Measurements from ENCODE around the gene PPP2CA.
"Not testable (repeated sequence)": the region's sequence is repeated elsewhere in the genome, so short reads cannot be mapped to it uniquely, and the experiment has no call there.

Gene PPP2CA

DNA sequence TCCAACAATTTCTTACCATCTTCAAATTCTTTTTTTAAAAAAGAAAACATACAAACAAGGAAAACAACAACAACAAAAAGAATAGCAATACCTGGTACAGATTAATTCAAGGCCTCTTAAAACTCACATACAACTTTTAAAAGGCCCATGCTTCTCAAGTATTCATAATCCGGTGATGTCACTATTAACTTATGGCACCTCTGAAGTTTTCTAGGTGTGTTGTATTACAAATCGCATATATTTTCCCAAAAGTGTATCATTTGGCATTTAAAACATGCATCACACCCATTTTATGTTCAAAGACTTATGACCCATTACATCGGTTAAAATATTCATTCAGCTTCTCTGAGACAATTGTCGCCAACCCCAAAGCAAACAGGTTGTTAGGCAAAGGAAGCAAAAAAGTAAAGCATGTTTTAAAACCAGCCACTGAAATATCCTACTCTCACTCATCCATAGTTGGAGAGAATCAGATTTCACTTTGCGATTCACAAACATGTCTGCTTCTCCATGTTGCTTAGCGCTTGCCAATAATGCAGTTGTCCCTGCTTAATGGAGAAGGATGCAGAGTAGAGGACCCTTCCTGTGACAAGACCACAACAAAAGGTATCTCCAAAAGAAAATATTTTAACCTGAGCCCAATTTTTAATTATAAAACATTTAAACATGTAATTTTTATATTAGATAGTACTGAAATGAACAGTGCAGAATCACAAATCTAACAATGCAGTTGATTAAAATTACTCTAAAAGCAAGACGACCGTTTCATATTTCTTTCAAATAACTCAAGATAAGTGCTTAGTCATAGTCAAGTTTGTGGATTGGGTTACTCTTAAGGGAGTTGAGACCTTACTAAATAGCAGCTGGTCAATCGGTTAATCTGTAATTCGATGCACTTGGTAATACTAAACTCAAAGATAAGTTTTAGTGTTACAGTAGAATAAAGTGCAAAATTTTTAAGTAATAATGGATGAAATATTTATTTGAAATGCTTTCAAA, 50.7 kb downstream of the PPP2CA start:
- no peak for DNase-seq
- intact Hi-C loops (cut with DNase I), result loop anchor here (5.0 kb wide), 1 partner anchor 47 kb away; no protein-coding TSS in a partner anchor

DNA sequence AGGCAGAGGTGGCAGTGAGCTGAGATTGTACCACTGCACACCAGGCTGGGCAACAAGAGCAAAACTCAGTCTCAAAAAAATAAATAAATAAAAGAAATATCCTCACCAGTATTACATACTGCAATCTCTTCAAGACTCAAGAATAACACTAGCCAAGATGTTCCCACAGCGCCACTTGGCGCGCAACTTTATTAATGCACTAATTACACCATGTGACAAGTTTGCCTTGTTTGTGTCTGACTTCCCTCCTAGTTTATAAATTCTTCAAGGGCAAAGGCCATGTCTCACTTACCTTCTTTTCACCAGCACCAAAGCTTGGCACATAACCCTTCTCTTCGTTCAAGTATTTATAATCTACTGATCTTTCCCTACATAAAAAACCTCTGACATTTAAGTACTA, 53.9 kb downstream of the PPP2CA start:
- intact Hi-C loops (cut with DNase I), result no loop called here
- DNase-seq, result no peak

DNA sequence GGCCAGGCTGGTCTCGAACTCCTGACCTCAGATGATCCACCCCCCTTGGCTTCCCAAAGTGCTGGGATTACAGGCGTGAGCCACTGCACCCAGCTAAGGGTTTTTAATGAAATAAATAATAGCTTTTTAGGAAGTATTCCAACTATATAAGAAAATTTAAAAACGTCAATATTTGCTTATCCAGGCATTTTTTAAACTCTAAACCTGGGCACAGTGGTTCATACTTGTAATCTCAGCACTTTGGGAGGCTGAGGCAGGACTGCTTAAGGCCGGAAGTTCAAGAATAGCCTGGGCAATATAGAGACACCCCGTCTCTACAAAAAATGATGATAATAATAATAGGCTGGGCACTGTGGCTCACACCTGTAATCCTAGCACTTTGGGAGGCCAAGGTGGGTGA, 63.3 kb downstream of the PPP2CA start:
- intact Hi-C loops (cut with DNase I), result no loop called here
- no peak for DNase-seq

DNA sequence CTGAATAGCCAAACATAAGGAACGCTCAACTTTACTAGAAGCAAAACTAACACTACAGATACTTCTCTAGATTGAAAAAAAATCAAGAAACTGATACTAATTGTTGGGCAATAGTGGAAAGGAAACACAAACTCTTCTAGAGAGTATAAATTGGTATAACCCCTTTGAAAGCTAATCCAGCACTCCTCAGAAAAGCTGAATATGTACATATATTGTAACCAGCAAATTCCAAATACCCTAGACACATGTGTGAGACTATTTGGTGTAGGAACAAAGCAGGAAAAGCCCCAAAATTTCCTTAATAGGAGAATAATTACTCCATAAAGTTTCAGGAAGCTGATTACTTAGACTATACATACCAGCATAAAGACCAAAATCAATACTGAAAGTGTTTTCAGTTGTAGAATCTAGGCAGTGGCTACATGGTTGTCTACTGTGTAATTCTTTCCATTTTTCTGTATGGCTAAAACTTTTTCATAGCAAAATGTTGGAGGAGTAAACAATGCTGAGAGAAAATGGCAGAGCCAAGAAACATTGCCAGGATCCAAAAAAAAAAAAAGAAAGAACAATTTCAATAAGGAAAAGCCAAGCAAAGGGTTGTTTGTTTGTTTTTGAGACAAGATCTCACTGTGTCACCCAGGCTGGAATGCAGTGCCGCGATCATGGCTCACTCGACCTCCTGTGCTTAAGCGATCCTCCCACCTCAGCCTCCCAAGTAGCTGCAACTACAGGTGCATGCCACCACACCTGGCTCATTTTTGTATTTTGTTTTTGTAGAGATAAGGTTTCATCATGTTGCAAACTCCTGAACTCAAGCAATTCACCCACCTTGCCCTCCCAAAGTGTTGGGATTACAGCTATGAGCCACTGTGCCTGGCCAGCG, 64.1 kb downstream of the PPP2CA start:
- no peak for DNase-seq
- intact Hi-C loops (cut with DNase I), result no loop called here

DNA sequence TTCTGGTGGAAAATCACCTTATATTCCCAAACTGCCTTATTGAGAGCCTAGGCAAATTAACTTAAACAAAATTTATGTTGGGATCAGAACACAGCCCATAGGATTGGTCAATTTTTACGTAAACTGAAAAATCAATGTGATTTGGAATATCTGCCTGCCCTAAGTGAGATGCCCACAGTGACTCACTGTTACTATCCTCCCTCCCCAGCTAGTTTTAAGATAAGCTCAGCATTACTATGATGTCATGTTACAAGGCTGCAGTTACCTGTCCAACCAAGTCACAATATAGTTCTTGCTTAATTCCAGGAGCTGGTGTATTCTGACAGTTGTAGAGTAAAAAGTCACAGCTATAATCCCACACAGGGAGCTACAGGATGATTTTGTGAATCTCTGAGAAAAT, 72.2 kb downstream of the PPP2CA start:
- no peak for DNase-seq
- intact Hi-C loops (cut with DNase I), result no loop called here

DNA sequence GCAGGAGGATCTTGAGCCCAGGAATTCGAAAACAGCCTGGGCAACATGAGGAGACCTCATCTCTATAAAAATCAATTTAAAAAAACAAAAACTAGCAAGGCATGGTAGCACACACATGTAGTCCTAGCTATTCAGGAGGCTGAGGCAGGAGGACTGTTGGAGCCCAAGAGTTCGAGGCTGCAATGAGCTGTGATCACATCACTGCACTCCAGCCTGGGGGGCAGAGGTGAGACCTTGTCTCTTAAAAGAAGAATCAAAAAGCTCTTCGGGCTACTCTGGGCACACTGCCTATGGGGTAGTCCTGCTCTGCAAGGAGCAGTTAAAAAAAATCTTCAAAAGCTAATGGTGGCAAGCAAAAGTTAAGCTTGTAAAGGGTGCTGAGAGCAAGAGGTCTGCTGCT, 72.6 kb downstream of the PPP2CA start:
- intact Hi-C loops (cut with DNase I), result no loop called here
- peak in 2 of 42 donors; percentile 12 to 28 for DNase-seq

DNA sequence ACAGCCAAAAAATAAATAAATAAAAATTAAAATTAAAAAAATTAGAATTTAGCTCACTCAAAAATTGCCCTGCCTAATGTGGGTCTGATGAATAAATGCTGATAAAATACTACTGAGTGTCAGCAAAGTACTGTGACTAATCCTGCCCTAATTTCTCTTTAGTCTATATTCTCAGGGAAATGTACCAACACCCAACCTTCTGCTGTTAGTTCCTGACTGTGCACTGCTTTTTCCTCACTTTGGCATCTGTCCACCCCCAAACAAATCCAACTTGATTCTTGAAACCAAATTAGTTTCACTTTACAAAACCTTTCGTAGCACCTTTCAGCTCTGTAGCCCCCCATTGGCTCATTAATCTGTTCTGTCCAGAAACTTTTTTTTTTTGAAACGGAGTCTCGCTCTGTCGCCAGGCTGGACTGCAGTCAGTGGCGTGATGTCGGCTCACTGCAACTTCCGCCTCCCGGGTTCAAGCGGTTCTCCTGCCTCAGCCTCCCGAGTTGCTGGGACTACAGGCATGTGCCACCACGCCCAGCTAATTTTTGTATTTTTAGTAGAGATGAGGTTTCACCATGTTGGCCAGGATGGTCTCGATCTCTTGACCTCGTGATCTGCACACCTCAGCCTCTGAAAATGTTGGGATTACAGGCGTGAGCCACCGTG, 73.6 kb downstream of the PPP2CA start:
- intact Hi-C loops (cut with DNase I), result not testable (repeated sequence)
- peak in 6 of 42 donors; percentile 8 to 65 (median 34) for DNase-seq

DNA sequence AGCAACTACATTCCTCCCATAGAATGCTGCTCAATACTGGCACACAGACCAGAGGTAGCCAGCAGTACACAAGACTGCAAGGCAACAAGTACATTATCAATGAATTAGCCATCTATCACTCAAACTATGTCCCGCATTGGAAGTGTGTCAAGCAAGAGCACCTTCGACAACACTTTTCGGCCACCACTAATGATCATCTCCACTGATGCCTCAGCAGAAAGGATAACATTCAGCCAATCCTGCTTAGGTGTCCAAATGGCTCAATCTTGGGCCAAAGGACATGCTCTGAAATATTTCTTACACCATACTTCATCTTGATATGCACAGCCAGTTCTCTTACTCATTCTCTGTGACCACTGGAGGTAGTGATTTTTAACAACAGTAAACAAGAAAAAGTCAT, 74.2 kb downstream of the PPP2CA start:
- intact Hi-C loops (cut with DNase I), result no loop called here
- peak in 1 of 42 donors; percentile 31 for DNase-seq

DNA sequence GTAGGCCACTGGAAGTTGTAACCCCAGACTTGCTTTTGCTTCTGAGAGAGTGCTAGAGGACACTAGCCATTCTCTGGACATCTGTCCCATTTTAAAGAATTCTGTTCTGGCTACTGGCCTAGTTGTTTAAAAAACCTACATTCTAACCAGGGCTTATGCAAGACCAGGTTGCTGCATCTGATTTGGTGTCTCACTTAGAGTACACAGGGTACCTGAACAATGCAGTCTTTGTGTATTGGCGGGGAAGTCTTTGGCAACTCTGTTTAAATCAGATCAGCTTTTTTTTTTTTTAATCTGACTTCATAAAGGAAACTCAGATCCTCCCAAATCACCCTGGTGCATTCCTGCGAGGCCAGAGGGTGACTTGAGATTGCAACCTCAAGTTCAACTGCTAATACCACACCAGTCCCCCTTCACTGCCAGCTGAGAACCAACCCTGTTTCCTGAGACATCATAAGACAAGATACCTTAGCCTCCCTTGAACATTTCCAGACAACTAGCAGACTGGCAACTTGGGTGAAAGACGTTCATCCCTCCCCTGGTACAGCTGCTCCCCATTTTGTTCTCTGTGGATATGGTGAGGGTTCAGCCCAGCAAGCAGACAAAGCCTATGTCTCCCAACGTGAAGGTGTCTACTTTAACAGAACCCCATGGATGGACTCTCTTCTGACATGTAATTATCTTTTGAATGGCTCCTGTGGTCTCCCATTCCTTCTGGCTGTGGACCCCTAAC, 76.1 kb downstream of the PPP2CA start:
- intact Hi-C loops (cut with DNase I), result no loop called here
- peak in 7 of 42 donors; percentile 8 to 43 (median 29) for DNase-seq

DNA sequence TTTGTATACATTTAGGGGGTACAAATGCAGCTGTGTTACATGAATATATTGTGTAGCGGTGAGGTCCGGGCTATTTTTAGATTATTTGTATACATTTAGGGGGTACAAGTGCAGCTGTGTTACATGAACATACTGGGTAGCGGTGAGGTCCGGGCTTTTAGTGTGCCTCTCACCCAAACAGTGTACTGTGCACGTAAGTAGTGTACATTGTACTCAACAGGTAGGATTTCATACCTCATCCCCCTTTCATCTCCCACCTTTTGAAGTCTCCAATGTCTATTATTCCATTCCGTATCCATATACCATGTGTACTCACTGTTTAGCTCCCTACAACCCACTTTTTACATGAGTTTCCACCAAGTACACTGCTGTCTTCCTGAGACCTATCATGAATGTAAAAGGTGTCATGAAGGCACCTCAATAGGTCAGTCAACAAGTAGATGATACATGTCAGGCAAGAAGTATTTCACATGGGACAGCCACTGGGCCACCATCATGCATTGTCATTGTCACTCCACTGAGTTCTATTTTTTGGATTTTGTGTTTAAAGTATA, 76.8 kb downstream of the PPP2CA start:
- peak in 4 of 42 donors; percentile 3 to 30 (median 23) for DNase-seq
- intact Hi-C loops (cut with DNase I), result no loop called here

DNA sequence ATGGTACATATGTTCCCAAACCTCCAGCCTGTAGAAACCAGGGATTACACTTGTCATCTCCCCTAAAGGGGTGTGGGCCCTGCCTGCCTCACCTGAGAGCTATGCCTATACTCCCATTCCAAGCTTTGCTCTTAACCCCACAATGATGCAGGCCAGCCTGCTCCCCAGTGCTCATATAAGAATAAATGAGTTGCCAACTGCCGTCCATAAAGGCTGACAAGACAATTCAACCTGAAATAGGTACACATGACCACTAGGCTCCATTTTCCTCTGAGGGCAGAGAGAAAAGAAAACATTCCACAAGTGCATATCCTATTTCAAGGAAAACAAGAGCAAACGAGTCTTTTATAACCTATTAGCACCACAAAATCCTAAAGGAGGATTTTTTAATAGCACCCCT, 77.6 kb downstream of the PPP2CA start:
- peak in 3 of 42 donors; percentile 4 to 29 (median 8) for DNase-seq
- intact Hi-C loops (cut with DNase I), result no loop called here

DNA sequence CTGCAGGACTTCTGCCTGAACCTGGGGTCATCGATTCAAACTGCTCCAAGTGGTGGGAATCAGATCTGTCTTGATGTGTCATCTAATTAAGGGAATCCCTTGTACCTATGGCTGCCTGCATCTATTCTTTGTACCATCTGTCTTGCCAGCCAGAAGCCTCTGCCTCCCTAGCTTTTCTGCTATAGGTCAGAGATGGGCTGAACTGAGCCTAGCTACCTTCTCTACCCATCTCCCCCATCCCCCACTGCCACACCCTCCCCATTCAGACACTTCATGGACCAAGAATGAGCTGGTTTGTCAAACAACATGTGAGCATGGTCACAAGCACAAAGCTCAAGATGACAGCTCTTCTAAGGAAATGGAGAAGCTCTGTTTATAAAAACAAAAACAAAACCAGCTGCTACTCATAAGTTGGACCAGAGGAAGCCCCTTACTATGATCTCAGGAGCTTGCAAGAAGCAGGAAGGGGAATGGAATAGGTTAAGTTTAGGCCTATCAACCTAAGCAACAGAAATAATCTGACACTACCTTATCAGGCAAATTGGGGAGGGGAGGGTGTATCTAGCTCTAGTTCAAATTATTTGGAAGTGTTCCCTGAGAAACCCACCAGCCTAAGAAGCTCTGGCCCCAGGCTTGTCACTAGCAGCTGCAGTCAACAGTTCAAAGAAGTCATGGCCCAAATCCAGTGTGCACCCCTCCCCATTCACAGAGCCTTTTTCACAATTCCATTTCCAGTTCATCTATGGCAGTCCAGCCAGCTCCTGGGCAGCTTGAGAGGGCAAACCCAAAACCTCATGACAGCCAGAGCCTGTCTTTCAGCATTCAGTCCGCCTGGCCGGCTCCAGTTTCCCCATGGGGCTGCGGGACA, 79.0 kb downstream of the PPP2CA start:
- intact Hi-C loops (cut with DNase I), result no loop called here
- peak in 12 of 42 donors; percentile 11 to 65 (median 44) for DNase-seq

DNA sequence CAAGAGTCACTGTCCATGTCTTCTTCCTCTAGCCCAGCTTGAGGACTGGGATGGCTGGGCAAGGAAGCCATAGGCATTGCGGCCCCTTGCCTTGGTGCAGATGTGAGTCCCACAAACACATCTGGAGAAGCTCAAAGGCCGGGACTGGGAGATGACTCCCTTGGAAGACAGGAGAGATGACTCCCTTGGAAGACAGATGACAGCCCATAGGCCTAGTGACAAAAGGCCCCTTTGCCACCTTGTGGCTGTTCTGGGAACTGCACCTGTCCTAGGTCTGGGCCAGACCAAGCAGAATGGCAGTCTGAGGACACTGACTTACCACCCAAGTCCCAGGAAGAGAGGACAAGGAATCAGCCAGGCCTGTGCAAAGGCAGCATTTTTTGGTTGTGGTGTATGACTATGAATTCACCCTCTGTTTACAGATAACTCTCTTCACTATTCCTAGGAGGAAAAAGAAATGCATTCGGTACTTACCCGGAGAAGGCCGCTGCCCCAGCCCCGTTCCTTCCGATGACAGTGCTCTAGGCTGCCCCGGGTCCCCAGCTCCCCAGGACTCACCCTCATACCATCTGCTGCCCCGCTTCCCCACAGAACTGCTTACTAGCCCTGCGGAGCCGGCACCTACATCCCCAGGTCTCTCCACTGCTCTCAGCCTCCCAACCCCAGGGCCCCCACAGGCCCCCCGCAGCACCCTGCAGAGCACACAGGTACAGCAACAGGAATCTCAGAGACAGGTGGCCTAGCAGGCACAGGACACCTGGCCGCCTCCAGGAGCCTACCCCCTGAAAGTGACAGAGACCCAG, 79.9 kb downstream of the PPP2CA start:
- intact Hi-C loops (cut with DNase I), result no loop called here
- DNase-seq, result peak; percentile 45 to 95 (median 87)

DNA sequence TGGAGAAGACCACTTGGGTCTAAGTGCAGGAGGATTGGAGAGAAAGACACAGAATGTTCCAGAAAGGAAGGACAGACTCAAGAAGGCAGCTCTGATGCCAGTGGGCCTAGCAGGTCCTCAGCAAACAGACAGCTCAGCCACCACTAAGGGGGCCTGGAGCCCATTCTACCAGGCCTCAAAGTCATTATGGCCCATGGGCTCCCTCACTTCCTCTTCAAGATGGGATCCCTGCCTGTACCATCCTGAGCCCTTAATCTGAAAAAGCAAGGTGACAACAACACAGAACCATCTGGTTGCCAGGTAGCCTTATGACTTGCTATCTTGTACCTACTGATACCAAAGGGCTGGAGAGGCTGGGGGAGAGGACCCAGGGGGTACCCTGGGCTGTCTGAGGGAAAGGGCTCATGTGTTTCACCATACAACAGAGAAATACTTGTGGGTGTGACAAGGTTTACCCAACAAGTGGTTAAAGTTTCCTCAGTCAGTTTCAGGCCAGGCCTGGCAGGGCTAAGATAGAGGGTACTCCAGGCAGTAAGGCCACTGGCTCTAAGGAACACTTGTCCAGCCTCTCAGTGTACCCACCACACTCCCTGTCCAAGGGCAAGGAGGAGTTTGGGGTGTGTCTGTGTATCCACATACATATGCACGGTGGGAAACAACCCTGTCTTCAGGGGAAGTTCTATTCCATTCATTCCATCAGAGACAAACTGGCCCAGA, 80.7 kb downstream of the PPP2CA start:
- DNase-seq, result peak in 5 of 42 donors; percentile 3 to 32 (median 8)
- intact Hi-C loops (cut with DNase I), result no loop called here
